A549 (cell line): ENCODE data around the gene NFATC3. TPM values are rescaled to one million over a fixed set of nuclear protein-coding genes. Genes with fewer than 3 reads are reported as not detected.

ENCODE experiments used
- ATAC-seq, 2 experiments: fragments of 200-7000 bp in 1 of 2; fragments of >200 bp in 1 of 2; cut with Nextera tagmentation in 1 of 2; cut with Tn5 transposase in 1 of 2; 3 replicates each; pipeline versions ENCODE4 v1.8.0 to v1.9.1; 2018 to 2020; ENCODE audit warnings: mild to moderate bottlenecking in 1 of 2, moderate library complexity in 1 of 2
- CTCF ChIA-PET: fragments of 300-600 bp; sonication (Branson Sonifier 250); formaldehyde crosslinking; extraction: SDS; loops from one replicate; lab custom pipeline; 2021; ENCODE audit warnings: antibody characterized with exemption, inconsistent platforms; lab: Yijun Ruan, JAX
- POLR2A ChIA-PET: fragments of 350-600 bp; formaldehyde crosslinking; extraction: SDS; loops from one replicate; lab custom pipeline; 2021; ENCODE audit warnings: antibody characterized with exemption, inconsistent platforms; lab: Yijun Ruan, JAX
- DNase-seq, 2 experiments: peaks; one replicate each; pipeline versions ENCODE4 v3.0.0 to v3.0.0-alpha.2; 2011 to 2016; ENCODE audit warnings: low read depth in 1 of 2, low spot score in 1 of 2
- FAIRE-seq: peaks from 2 replicates; lab custom pipeline; 2011; peaks lifted over from hg19 to GRCh38; lab: Jason Lieb, UNC
- H3K27ac ChIP-seq, 2 experiments: fragments of >200 bp; sonication (Bioruptor Twin); formaldehyde crosslinking; 3 replicates each; pipeline ENCODE4 v1.5.1; 2016 to 2017
- H3K4me1 ChIP-seq: fragments of >200 bp; sonication (Bioruptor Twin); formaldehyde crosslinking; 3 replicates; pipeline ENCODE4 v1.6.1; 2016
- H3K4me2 ChIP-seq: fragments of >200 bp; sonication (Bioruptor Twin); formaldehyde crosslinking; 3 replicates; pipeline ENCODE4 v1.6.1; 2016
- H3K4me3 ChIP-seq: fragments of >200 bp; sonication (Bioruptor Twin); formaldehyde crosslinking; 3 replicates; pipeline ENCODE4 v1.5.1; 2016
- H3K9me3 ChIP-seq: fragments of >200 bp; sonication (Bioruptor Twin); formaldehyde crosslinking; 3 replicates; pipeline ENCODE4 v1.6.1; 2016
- CBX8 ChIP-seq: fragments of 200-600 bp; sonication (generic); IDR thresholded peaks from 2 replicates; pipeline ENCODE4 v1.6.1; 2016
- CEBPB ChIP-seq, 2 experiments: fragments of >200 bp in 1 of 2; sonication (Bioruptor Twin) in 1 of 2; formaldehyde crosslinking in 1 of 2; IDR thresholded peaks; 2 replicates each; pipeline ENCODE4 v1.6.1; 2012 to 2016
- CHD2 ChIP-seq: fragments of 150-350 bp; IDR thresholded peaks from 2 replicates; pipeline ENCODE4 v1.6.1; 2014; ENCODE audit warnings: low read length; ENCODE audit not compliant: partially characterized antibody
- CHD4 ChIP-seq: fragments of 200-600 bp; sonication (generic); IDR thresholded peaks from 2 replicates; pipeline ENCODE4 v1.6.1; 2016; ENCODE audit warnings: antibody characterized with exemption, mild to moderate bottlenecking, borderline replicate concordance
- EHF ChIP-seq: fragments of 250-450 bp; sonication (Bioruptor Pico); IDR thresholded peaks from 2 replicates; pipeline ENCODE4 v1.5.0; 2020; ENCODE audit warnings: mild to moderate bottlenecking
- FOSB ChIP-seq: fragments of 250-450 bp; sonication (Bioruptor Pico); IDR thresholded peaks from 2 replicates; pipeline ENCODE4 v1.5.0; 2020; ENCODE audit warnings: mild to moderate bottlenecking, moderate library complexity
- FOSL2 ChIP-seq, 2 experiments: fragments of 450-650 bp in 1 of 2; fragments of >200 bp in 1 of 2; sonication (Bioruptor Twin) in 1 of 2; formaldehyde crosslinking; IDR thresholded peaks; 2 replicates each; pipeline versions ENCODE4 v1.5.0 to v1.6.1; 2016 to 2020; ENCODE audit warnings: mild to moderate bottlenecking in 1 of 2, moderate library complexity in 1 of 2
- GATA3 ChIP-seq: IDR thresholded peaks from 2 replicates; pipeline ENCODE4 v1.6.1; 2012; ENCODE audit warnings: borderline replicate concordance
- HMGXB4 ChIP-seq: fragments of 250-450 bp; sonication (Bioruptor Pico); IDR thresholded peaks from 2 replicates; pipeline ENCODE4 v1.5.0; 2021; ENCODE audit warnings: mild to moderate bottlenecking, moderate library complexity, borderline replicate concordance
- HOXB5 ChIP-seq: fragments of 250-450 bp; sonication (Bioruptor Pico); IDR thresholded peaks from 2 replicates; pipeline ENCODE4 v1.5.0; 2020; ENCODE audit warnings: mild to moderate bottlenecking, moderate library complexity
- JUN ChIP-seq, 2 experiments: fragments of >200 bp; sonication (Bioruptor Twin); formaldehyde crosslinking; IDR thresholded peaks; 2 replicates in 1 of 2; 3 replicates in 1 of 2; pipeline ENCODE4 v1.6.1; 2016 to 2017
- NPAS2 ChIP-seq: fragments of 250-450 bp; sonication (Bioruptor Pico); IDR thresholded peaks from 2 replicates; pipeline ENCODE4 v1.8.0; 2022; ENCODE audit warnings: mild to moderate bottlenecking, moderate library complexity, borderline replicate concordance
- PHF8 ChIP-seq: fragments of 200-600 bp; sonication (generic); IDR thresholded peaks from 2 replicates; pipeline ENCODE4 v1.6.1; 2016; ENCODE audit warnings: low read depth, mild to moderate bottlenecking, antibody characterized with exemption, moderate library complexity, borderline replicate concordance
- RARB ChIP-seq: fragments of 250-450 bp; sonication (Bioruptor Pico); IDR thresholded peaks from 2 replicates; pipeline ENCODE4 v1.8.0; 2021; ENCODE audit warnings: mild to moderate bottlenecking, moderate library complexity
- REST ChIP-seq: fragments of 200-600 bp; sonication (generic); IDR thresholded peaks from 2 replicates; pipeline ENCODE4 v1.6.1; 2016; ENCODE audit warnings: antibody characterized with exemption, mild to moderate bottlenecking, moderate library complexity
- RNF2 ChIP-seq: fragments of 200-600 bp; sonication (generic); IDR thresholded peaks from 2 replicates; pipeline ENCODE4 v1.6.1; 2016; ENCODE audit warnings: low read depth, mild to moderate bottlenecking, antibody characterized with exemption, moderate library complexity, borderline replicate concordance
- SREBF2 ChIP-seq: fragments of 450-650 bp; IDR thresholded peaks from 2 replicates; pipeline ENCODE4 v1.6.1; 2014; ENCODE audit warnings: mild to moderate bottlenecking, moderate library complexity
- TP53 ChIP-seq: fragments of 250-450 bp; sonication (Bioruptor Pico); IDR thresholded peaks from 2 replicates; pipeline ENCODE4 v1.5.0; 2021; ENCODE audit warnings: mild to moderate bottlenecking, moderate library complexity
- USF2 ChIP-seq: fragments of 450-650 bp; IDR thresholded peaks from 2 replicates; pipeline ENCODE4 v1.6.1; 2014; ENCODE audit warnings: antibody characterized with exemption
- ZSCAN20 ChIP-seq: fragments of 250-450 bp; sonication (Bioruptor Pico); IDR thresholded peaks from 2 replicates; pipeline ENCODE4 v1.8.0; 2022; ENCODE audit warnings: mild to moderate bottlenecking, moderate library complexity
- WGBS: methylation state at CpG from one replicate; pipeline ENCODE4 v1.1.6; 2017; ENCODE audit errors: missing lambda C conversion rate; 5-methylcytosine and 5-hydroxymethylcytosine counted together
- polyA plus RNA-seq, 4 experiments: library from polyadenylated mRNA; depleted of rRNA in 3 of 4; stranded (reverse); fragments of >200 nt; fragmentation: RNase III in 1 of 4; extraction: RNeasy Plus Mini Kit Qiagen cat#74134 plus additional on column Dnase treatment in 1 of 4; gene quantifications; 2 replicates in 3 of 4; 3 replicates in 1 of 4; pipeline ENCODE4 v1.2.3, GENCODE V29; 2011 to 2017

The NFATC3 gene
- polyA plus RNA-seq, 2 of the 4 experiments (the other 2 are of a cell fraction): 13.3 to 23.9 TPM

GRCh38 chr16:68066763-68067162, 18.4 kb upstream of the NFATC3 start:
- H3K4me3 ChIP-seq: no peak overlapping the region
- TF ChIP-seq NPAS2 (CRISPR knock-in tag) (no peak), RARB (CRISPR knock-in tag) (no peak), HMGXB4 (CRISPR knock-in tag) (no peak)
- TF ChIP-seq, all 56 proteins: peak for 0
- no peak overlapping the region for H3K4me2 ChIP-seq
- peaks cover 2% of the 10 kb centered on the region; the same call in 2 of the 3 replicates for H3K4me1 ChIP-seq
- no peaks in the 10 kb centered on the region for H3K9me3 ChIP-seq
- ChIA-PET CTCF (interaction anchor here (1.4 to 1.9 kb wide), 2 partner anchors 26 to 73 kb away, joined by 4 to 6 read pairs; no protein-coding TSS in a partner anchor), POLR2A (no interaction called here)
- FAIRE-seq (no peak), ATAC-seq (no peak), DNase-seq (no peak)
- WGBS: 89% methylated on average over 1 of the region's 1 CpG
- no peak overlapping the region for H3K27ac ChIP-seq

- no peak overlapping the region for H3K4me3 ChIP-seq
- 91% methylated on average over 9 of the region's 9 CpGs for WGBS
- TF ChIP-seq ZSCAN20 (CRISPR knock-in tag) (no peak), CHD2 (no peak), REST (no peak), FOSB (CRISPR knock-in tag) (no peak), HOXB5 (CRISPR knock-in tag) (no peak), JUN (IDR thresholded peaks at IDR 0.05) (no peak), TP53 (CRISPR knock-in tag) (no peak), PHF8 (no peak), RNF2 (no peak), CBX8 (no peak), CHD4 (no peak), CEBPB (IDR thresholded peaks at IDR 0.05) (no peak), RARB (CRISPR knock-in tag) (no peak)
- peaks cover 11% of the 10 kb centered on the region for H3K4me1 ChIP-seq
- no peak overlapping the region for H3K4me2 ChIP-seq
- no peak for FAIRE-seq
- ChIA-PET POLR2A (interaction anchor here (0.7 kb wide), 1 partner anchor 133 kb away, joined by 7 read pairs; no protein-coding TSS in a partner anchor), CTCF (interaction anchor here (0.9 to 2.0 kb wide), 6 partner anchors 8 to 241 kb away, joined by 3 to 7 read pairs (median 4); no protein-coding TSS in a partner anchor)
- DNase-seq: no peak
- ATAC-seq: no peak
- no peak overlapping the region for H3K27ac ChIP-seq
- no peaks in the 10 kb centered on the region for H3K9me3 ChIP-seq
Observed at GRCh38 chr16:68068926-68069325, 16.2 kb upstream of the NFATC3 start.

GRCh38 chr16:68069511-68070248, 15.5 kb upstream of the NFATC3 start:
- H3K9me3 ChIP-seq: no peaks in the 10 kb centered on the region
- DNase-seq (no peak), FAIRE-seq (no peak), ATAC-seq (no peak)
- over 99% methylated on average over 7 of the region's 7 CpGs for WGBS
- ChIA-PET CTCF (interaction anchor here (0.5 to 2.0 kb wide), 11 partner anchors 9 to 1054 kb away, joined by 3 to 7 read pairs (median 3); no protein-coding TSS in a partner anchor), POLR2A (no interaction called here)
- H3K4me2 ChIP-seq: no peak overlapping the region
- no peak overlapping the region for H3K4me3 ChIP-seq
- peaks cover 11% of the 10 kb centered on the region for H3K4me1 ChIP-seq
- no peak for TF ChIP-seq SREBF2
- no peak for TF ChIP-seq USF2
- TF ChIP-seq FOSL2 (IDR thresholded peaks at IDR 0.05): no peak
- TF ChIP-seq FOSL2 (CRISPR knock-in tag; IDR thresholded peaks at IDR 0.05): no peak
- TF ChIP-seq EHF (CRISPR knock-in tag): no peak
- no peak for TF ChIP-seq GATA3
- no peak overlapping the region for H3K27ac ChIP-seq
